NK-92 (cell line): Measurements from ENCODE around the gene PCDH1.
A peak's percentile ranks its signal among the peaks of the same experiment; 100 is the strongest.
"Not testable (repeated sequence)": the region's sequence is repeated elsewhere in the genome, so short reads cannot be mapped to it uniquely, and the experiment has no call there.

ENCODE experiments used
- DNase-seq: peaks from one replicate; lab custom pipeline; 2025; ENCODE audit not compliant: unreplicated experiment; lab: John Stamatoyannopoulos, UW

Gene PCDH1

DNA sequence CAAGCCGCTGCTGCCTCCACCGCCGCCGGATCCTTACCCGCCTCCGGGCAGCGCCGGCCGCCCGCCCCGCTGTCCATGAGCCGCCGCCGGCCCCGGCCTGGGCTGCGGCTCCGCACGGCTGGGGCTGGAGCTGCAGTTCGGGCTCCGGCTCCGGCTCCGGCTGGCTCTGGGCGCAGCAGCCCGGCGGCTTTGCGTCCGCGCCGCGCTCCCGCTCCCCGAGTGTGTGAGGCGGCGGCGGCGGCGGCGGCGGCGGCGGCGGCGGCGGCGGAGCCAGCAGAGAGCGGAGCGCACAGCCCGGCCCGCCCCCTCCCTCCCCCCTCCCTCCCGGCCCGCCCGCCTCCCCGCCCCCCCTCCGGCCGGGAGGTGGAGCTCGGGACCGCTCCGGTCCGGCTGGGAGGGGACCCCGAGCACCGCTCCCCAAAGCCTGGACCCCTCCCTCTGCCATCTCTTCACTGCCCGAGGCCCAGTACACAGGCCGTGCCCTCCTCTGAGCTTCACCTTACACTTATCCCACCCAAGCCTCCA, at the start of gene PCDH1:
Gene PCDH1, minus strand, starts transcription at position 225 of the 525 bp plus-strand sequence. Its CDS starts 148 bp downstream, at position 77.
- no peak for DNase-seq

DNA sequence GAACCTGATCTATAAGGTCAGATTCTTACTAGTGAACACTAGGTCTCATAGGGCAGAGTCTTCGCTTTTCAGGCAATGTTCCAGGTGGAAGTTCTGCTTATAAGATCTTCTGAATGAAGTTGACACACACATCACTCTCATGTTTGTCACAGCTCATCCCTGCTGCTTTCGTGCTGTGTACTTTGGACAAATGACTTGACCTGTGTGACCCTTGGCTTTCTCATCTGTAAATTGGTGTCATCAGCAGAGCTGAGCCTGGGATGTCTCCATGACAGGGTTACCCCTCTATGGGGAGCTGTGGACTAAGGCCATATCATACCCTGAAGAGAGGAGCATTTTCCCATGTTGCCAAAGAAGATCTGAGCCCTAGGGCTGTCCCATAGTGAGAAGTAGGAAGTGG, 48.2 kb upstream of the PCDH1 start:
- DNase-seq: no peak

DNA sequence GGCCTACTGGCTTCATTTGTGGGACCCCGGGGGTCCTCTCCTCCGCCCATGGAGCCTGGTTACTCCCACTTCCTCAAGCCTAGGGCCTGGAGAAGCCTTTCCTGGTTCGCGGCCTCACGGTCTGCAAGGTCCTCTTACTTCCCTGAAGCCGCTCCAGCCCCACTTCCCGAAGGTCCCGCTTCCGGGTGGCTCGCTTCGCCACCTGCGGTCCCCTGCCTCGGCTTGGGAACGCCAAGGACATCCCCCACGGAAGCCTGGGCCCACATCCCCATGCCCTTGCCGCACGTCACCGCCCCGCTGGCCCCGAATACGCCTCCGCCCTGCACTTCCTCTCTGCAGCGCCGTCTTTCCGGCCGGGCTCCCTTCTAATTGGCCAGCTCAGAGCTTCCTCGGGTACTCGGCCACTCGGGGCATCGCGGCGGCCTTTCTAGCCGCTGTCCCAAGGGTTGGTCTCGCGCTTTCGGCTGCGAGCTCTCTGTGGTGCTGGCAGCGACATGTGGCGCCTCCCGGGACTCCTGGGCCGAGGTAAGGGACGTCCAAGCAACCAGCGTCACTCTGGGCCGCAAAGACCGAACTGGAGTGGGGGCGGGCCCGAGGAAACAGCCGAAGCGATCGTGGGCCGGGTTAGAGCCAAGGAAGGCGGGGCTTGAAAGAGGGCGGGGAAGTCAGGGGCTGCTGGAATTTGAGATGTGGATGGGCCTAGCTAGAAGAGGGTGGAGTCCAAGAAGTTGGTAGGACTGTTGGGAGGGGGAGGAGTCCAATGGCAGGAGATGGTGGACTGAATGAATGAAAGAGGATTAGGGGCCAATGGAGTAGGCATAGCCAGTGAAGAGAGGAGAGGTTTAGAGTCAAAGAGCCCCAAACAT, 45.5 kb upstream of the PCDH1 start, which contains the start of gene DELE1:
Gene DELE1, plus strand, starts transcription at position 424 of the 866 bp plus-strand sequence. Its CDS starts 71 bp downstream, at position 495.
- peak; percentile 41 for DNase-seq

DNA sequence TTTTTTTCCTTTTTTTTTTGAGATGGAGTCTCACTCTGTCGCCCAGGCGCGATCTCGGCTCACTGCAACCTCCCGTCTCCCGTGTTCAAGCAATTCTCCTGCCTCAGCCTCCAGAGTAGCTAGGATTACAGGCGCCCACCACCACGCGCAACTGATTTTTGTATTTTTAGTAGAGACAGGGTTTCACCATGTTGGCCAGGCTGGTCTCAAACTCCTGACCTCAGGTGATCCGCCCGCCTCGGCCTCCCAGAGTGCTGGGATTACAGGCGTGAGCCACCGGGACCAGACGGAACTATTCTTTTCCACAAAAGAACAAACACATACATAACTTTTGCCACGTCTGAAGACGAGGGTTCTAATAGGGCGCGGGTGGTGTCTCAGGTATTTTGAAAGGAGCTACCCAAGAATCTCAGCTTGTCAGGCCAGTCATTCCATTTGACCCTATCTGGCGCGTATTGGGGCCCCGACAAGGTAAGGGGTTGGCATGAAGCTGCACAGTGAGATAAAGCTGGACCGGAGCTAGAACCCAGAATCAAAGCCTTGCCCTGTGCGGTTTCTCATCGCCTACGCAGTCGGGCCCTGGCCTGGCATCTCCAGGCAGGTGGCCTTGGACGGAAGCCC, 44.7 kb upstream of the PCDH1 start:
- DNase-seq: not testable (repeated sequence)

DNA sequence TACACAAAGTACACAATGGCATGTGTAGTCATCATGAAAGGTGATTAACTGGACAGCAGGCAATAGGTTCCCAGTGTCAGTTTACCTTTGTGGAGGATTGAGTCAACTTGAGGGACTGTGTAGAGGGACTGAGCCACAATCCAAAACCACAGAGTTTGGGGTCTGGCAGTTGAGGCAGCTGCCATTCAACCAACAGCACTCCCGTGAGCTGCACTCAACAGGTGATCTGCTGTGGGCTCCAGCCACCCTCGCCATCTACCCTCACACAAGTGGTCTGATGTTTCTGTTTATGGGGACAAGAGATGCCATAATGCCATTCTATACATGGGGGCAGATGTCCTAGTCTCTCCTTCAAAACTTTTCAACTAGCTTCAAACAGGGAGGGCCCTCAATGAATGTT, 42.6 kb upstream of the PCDH1 start:
- no peak for DNase-seq

DNA sequence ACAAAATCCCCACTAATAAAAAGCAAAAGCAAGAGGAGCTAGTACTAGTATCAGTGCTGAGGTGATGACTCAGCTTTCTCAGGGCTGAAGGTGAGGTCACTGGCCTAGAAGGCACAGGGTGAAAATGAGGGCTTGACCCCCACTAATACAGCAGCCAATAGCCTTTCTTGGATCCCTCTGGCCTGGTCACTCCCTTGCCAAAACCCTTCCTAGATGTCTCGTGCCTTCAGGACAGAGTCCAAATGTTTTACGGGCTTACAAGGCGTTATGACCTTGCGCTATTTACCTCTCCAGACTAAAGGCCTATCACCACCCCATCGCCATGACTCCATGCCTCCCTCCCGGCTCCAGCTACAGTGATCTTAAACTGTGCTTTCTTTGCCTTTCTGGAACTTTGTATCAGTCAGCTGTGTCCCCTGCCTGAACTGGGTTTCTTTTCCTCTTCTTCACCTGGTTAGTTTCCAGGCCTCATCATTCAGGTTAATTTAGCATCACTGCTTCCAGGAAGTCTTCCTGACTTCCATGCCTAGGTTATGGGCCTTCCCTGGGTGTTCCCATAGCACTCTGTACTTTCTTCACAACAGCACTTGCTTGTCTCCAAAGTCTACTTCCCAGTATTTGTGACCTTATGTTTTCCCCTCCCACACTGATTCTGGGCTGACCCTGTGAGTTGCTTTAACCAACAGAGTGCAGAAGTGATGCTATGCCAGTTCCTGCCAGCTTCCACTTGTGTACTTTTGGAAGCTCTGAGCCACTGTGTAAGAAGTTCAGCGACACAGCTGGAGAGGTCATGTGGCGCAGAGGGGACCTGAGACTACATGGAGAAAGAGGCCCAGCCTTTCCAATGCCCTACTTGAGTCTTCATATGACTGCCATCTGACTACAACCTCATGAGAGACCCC, 41.3 kb upstream of the PCDH1 start:
- DNase-seq: no peak

DNA sequence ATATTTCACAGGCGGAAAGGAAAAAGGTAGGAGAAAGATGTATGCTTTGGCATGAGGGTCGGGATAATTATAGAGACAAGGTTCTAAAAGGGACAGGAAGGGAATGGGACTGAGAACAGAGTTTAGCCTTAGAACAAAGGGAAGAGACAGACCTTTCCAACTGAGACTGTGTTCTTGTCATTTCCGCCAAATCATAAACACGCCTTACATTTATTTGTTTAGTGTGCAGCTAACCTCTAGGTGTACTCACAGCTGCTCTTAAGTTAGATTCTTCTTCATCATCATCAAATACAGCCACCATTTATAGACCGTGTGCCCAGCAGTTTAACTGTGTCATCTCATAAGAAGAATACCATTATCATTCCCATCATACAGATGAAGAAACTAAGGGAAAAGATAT, 39.5 kb upstream of the PCDH1 start:
- no peak for DNase-seq

DNA sequence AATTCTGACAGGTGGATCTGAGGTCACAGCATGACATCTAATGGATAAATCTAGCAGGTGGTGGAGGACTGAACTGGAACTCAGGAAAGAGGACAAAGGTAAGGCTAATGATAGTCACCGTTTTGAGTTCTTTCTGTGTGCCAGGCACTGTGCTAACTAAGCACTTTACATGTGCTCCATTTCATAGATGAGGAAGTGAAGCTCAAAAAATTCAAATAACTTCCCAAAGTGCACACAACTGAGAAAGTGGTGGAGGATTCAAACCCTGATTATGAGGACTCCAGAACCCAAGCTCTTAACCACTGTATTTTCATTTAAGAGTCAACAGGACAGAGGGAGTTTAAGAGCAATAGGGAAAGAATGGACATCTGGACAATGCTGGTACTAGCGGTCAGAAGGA, 38.3 kb upstream of the PCDH1 start:
- no peak for DNase-seq

DNA sequence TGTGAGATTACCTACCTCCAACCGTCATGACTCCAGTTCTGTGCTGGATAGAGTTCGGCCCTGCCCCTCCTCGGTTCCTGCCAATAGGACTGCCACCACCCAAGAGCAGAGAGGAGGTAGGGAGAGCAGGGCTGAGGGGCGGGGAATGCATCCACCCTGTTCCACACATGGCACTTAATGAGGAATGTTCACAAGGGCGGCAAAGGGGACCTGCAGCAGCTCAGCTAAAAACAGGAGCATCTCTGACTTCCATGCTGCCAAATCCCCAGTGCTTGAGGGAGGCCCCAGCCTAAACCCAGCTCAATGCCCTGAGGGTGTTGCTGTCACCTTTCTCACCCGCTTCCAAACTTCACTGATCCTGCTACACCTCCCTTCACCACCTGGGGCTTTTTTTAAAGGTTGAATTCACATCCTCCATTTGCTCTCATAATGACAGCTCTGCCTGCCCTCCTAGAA, 37.7 kb upstream of the PCDH1 start:
- no peak for DNase-seq

DNA sequence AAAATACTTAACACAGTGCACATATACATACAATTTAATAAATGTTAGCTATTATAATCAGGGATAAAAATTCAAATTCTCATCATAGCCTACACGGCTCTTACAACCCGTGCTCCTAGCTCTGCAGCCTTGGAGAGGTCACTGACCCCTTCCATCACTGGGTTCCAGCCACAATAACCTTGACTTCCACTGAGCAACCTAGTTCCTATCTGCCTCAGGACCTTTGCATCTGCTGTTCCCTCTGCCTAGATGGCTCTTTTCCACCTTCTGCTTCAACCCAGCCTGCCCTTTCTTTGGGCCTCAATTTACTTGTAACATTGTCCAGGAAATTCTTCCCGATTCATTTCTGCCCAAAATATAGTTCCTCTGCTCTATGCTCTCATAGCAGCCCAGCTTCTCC, 36.6 kb upstream of the PCDH1 start:
- no peak for DNase-seq

DNA sequence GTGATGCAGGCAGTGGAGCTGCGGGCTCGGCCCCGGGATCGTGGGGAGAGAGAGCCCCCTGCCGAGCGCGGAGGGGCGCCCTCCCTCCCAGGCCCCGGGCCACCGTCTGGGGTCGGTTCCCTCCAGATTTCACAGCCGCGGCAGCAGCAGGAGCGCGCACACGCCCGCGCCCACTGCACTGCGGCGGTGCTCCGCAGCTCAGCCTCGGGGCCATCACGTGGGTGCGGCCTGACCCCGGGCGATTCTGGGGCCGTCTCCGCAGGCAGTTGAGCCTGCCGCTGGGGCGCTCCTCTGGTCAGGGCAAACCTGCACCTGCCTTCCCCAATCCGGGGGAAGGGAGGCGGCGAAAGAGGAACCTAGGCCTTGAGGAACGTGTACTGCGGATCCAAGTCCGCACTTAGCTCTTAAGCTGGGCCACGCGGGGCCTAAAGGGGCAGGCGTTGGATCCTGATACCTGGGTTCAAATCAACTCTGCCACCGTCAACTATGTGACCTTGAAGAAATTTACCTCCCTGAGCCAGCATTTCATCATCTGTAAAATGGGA, 36.1 kb upstream of the PCDH1 start:
- no peak for DNase-seq

DNA sequence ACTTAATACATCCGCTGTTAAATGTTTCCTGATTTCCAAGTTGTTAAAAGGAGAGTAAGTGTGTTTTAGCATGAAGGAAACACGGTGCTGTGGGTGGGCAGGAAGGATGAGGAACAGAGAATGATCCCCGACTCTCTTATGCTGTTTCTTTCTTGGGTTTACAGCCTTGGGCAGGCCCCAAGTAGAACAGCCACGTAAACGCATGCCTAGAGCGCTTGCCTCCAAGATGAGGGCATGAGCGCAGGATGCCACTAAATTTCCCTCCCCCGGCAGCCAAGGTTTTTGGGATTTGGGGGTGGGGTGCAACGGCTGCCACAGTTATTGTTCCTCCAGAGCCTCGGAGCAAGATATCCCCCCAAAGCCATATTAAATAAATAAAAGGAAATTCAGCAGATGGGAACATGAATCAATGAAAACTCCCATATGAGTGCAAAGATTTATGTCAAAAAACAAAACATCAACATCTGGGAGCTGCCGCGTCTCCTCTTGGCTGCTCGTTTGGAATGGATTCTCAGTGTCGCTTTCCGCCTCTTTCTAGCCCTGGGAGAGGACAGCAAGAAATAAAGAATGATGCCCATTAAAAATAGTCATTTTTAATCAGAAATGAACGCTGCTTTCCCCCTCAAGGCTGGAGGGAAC, 35.5 kb upstream of the PCDH1 start:
- no peak for DNase-seq

DNA sequence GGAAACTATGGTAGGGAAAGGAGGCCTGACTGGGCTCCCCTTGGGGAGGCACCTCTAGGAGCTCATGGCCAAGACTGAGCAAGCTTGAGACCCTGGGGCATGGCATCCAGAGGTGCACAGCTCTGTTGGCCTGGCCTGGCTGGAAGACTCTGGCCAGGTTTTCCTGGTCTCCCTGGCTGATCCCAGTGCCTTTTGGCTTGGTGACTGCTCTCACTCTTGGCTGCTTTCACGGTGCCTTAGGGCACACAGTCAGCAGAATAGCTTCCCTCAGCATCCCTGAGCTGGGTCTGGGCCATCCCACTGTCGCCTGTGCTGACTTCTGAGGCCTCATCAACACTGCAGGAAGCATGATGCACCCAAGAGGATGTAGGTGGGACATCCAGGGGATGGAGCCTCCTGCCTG, 32.1 kb upstream of the PCDH1 start:
- no peak for DNase-seq

DNA sequence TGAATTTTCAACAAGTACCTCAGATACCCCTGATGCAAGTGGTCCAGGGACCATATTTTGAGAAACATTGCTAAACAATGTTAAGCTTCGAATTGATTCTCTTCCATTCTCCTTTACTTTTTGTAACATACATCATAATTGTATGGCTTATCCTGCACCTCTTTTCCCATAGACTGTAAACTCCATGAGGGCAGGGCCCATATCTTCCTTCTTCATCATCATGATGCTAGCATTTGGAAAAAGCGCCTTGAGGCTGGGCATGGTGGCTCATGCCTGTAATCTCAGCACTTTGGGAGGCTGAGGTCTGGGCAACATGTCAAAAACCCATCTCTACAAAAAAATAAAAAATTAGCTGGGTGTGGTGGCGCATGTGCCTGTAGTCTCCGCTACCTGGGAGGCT, 31.0 kb upstream of the PCDH1 start:
- no peak for DNase-seq

DNA sequence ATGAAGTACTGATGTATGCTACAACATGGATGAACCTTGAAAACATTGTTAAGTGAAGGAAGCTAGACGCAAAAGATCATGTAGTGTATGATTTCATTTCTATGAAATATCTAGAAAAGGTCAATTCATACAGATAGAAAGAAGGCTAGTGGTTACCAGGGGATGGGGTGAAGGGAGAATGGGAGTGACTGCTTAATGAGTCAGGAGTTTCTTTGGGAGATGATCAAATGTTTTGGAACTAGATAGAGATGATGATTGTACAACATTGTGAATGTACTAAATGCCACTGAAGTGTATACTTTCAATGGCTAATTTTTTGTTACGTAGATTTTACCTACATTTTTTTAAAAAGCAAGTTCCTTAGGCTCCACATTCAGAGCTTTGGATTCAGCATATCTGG, 30.6 kb upstream of the PCDH1 start:
- no peak for DNase-seq

DNA sequence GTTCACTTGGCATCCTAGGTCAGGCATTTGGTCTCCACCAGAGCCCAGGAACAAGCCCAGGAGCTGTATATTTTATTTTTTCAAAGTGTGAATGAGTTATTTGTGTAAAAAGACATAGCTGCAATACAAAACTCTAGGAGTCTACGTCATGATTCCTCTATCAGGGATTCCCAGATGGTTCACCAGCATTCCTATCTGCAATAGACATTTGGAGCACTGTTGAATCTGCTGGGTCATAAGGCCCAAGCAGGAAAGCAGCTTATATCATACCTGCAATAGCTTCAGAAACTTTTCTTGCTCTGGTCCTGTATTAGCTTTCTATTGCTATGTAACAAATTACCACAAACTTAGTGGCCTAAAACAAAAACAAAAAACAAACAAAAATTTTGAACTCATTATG, 28.8 kb upstream of the PCDH1 start:
- DNase-seq: no peak

DNA sequence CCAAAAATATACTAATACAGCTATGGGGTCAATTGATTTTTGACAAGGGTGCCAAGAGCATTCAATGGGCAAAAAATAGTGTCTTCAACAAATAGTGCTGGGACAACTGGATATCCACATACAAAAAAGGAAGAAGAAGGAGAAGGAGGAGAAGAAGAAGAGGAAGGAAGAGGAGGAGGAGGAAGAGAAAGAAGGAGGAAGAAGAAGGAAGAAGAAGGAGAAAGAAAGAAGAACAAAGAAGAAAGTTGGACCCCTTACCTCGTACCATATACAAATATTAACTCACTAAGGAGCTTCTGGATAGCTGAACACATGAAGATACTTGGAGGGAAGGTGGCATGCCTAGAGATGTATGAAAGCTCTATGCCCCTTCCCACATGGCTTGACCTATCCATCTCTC, 28.3 kb upstream of the PCDH1 start:
- DNase-seq: no peak

DNA sequence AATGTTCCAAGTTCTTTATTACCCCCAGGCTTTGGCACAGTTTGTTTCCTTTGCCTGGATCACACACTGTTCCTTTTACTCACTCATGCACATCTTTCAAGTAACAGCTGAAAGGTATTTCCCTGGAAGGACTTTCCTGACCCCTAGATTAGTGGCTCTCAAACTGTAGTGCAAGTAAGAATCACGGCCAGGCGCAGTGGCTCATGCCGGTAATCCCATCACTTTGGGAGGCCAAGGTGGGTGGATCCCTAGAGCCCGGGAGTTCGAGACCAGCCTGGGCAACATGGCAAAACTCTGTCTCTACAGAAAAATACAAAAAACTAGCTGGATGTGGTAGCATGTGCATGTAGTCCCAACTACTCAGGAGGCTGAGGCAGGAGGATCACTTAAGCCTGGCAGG, 26.3 kb upstream of the PCDH1 start:
- DNase-seq: no peak

DNA sequence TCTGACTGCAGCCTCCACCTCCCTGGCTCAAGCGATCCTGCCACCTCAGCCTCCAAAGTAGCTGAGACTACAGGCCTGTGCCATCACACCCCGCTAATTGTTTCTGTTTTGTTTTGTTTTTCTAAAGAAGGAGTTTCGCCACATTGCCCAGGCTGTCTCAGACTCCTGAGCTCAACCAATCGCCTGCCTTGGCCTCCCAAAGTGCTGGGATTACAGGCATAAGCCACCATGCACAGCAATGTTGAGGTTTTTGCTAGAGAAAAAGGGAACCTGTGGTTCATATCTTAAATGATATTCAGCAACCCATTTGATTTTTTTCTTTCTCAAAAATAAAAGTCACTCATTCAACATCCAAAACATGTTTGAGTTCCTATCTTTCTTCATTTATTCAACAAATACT, 25.1 kb upstream of the PCDH1 start:
- DNase-seq: no peak

DNA sequence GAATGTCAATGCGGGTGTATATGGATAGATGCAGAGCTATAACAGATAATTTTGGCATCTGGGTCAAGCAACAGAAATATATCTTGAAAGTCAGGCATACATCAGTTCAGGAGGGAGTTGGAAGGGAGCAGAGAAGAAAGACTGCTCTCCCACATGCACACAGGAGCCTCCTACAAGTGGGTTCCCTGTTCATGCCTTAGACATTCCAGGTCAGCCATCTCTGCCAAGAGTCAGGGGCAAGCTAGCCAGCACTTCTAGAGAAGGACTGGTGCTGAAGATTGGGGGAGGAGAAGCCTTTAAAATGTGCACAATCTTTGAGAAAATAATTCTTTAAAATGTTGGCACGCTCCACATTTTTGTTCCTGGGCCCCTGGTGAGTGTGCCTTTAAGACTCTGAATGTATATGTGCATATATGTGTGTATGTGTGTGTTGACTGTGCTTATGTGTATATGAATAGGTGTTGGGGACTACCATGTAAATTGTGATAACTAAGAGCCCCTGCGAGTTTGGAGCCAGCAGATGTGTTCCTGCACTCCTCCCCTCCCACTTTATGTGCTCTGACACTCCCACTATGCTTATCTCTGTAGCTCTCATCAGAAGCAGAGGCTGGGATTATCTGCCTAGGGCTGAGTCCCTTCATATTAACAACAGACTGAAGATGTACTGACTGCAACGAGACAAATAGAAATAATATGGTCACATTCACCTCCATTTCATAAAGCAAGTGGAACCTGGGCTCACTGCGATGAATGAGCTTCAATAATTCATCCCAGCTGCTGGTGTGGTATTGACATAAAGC, 24.0 kb upstream of the PCDH1 start:
- no peak for DNase-seq
